ENCODE results near the gene SNRPD1. TPM values are rescaled to one million over a fixed set of nuclear protein-coding genes. Genes with fewer than 3 reads are reported as not detected.
"Not testable (repeated sequence)": the region's sequence is repeated elsewhere in the genome, so short reads cannot be mapped to it uniquely, and the experiment has no call there.

SNRPD1 gene
- total and polyA plus RNA-seq, 2 donors from 2014 or later = 43.1 to 63.6 TPM

DNA sequence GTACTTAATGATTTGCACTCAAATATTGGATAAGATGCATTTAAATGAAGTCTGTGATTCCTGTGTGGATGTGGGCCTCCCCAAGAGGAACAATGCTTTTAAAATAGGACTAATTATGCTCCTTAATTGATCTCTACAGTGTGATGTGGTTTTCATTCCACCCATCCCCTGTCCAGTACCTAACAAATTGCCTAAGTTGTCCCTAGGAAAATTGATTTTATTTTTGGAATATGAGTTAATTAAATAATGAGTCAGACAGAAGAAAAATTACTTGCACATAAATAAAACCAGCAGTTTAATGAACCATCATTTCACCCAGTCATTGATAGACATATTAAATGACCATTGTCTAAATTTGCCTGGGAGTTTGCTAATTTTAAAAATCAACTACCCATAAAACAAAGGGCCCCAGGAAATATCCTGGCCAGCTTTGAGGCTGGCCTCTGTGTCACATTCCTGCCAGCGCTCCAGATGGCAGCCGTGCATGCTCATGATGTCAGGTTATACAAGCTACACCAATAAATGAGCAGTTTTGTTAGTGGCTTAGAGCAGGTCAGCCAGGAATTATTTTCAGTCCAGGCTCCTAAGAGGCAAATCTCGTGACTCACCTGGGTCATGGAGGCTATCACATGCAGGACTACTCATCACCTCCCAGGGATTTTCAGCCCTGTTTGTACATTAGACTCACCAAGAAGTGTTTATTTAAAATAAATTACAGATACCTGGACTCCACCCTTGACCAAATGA lies 60.6 kb downstream of the SNRPD1 start:
- Histone ChIP-seq H3K4me3 (ENCODE audit: low read length in 3 of 3) (no peak overlapping the region), H3K27ac (ENCODE audit: low read depth in 2 of 2, low read length in 2 of 2) (peak overlapping the region in 1 of 2 donors; percentile 7), H3K36me3 (ENCODE audit: control insufficient read depth in 2 of 3, insufficient read depth in 3 of 3, low read length in 3 of 3) (no peaks in the 10 kb centered on the region), H3K9ac (ENCODE audit: low read length in 3 of 3) (no peak overlapping the region), H3K27me3 (ENCODE audit: control insufficient read depth, insufficient read depth, low read length) (no peaks in the 10 kb centered on the region), H3K4me1 (ENCODE audit: control insufficient read depth in 2 of 3, insufficient read depth in 2 of 3, low read depth in 1 of 3, low read length in 3 of 3) (no peaks in the 10 kb centered on the region), H3K9me3 (ENCODE audit: control insufficient read depth in 2 of 3, insufficient read depth in 1 of 3, low read length in 3 of 3) (no peaks in the 10 kb centered on the region)
- intact Hi-C loops (cut with DNase I) = no loop called here
- DNase-seq = peak in 4 of 5 donors; percentile 35 to 54 (median 48)
- FAIRE-seq = no peak
- TF ChIP-seq, protein P1, sequence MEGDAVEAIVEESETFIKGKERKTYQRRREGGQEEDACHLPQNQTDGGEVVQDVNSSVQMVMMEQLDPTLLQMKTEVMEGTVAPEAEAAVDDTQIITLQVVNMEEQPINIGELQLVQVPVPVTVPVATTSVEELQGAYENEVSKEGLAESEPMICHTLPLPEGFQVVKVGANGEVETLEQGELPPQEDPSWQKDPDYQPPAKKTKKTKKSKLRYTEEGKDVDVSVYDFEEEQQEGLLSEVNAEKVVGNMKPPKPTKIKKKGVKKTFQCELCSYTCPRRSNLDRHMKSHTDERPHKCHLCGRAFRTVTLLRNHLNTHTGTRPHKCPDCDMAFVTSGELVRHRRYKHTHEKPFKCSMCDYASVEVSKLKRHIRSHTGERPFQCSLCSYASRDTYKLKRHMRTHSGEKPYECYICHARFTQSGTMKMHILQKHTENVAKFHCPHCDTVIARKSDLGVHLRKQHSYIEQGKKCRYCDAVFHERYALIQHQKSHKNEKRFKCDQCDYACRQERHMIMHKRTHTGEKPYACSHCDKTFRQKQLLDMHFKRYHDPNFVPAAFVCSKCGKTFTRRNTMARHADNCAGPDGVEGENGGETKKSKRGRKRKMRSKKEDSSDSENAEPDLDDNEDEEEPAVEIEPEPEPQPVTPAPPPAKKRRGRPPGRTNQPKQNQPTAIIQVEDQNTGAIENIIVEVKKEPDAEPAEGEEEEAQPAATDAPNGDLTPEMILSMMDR (IDR thresholded peaks at IDR 0.05; ENCODE audit: borderline replicate concordance, extremely low read depth, insufficient read depth) = no peak

DNA sequence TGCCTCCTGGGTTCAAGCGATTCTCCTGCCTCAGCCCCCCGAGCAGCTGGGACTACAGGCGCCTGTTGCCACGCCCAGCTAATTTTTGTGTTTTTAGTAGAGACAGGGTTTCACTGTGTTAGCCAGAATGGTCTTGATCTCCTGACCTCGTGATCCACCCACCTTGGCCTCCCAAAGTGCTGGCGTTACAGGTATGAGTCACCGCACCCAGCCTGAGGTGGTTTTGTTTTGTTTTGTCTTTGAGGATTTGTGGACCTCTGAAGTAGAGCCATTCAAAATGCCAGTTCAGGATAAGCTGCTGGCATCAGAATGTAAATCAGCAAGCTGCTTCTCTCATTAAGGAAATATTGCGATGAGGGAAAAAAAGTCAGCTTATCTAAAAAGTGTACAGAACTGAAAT lies 63.2 kb downstream of the SNRPD1 start:
- H3K4me3 ChIP-seq (ENCODE audit: low read length in 3 of 3); H3K27ac ChIP-seq (ENCODE audit: low read depth in 2 of 2, low read length in 2 of 2); H3K9ac ChIP-seq (ENCODE audit: low read length in 3 of 3); H3K9me3 ChIP-seq (ENCODE audit: control insufficient read depth in 2 of 3, insufficient read depth in 1 of 3, low read length in 3 of 3); H3K36me3 ChIP-seq (ENCODE audit: control insufficient read depth in 2 of 3, insufficient read depth in 3 of 3, low read length in 3 of 3); H3K4me1 ChIP-seq (ENCODE audit: control insufficient read depth in 2 of 3, insufficient read depth in 2 of 3, low read depth in 1 of 3, low read length in 3 of 3); H3K27me3 ChIP-seq (ENCODE audit: control insufficient read depth, insufficient read depth, low read length); intact Hi-C loops (cut with DNase I); FAIRE-seq: not testable (repeated sequence)
- DNase-seq = peak in 1 of 5 donors; percentile 75

DNA sequence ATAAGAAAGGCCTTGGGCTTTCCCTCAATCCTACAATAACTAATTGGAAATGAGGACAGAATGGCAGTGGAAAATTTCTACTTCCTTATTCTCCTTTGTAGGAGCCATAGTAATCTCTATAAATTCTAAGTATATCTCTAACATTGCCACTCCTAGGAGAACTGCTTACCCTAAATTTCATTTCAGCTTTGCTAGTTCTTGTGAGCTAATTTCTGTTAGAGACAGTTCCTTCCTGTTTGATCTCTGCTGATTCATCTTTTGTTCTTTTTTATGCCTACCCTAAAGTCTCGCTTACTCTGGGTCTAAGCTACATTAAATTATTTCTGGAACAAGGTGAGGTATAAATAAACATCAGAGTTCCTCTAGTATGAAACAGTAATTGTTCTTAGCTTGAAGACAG lies 66.7 kb downstream of the SNRPD1 start:
- Histone ChIP-seq H3K9ac (ENCODE audit: low read length in 3 of 3) (no peak overlapping the region), H3K27ac (ENCODE audit: low read depth in 2 of 2, low read length in 2 of 2) (no peak overlapping the region), H3K4me1 (ENCODE audit: control insufficient read depth in 2 of 3, insufficient read depth in 2 of 3, low read depth in 1 of 3, low read length in 3 of 3) (peaks cover 0 to 2% (median 0%) of the 10 kb centered on the region in 3 donors), H3K27me3 (ENCODE audit: control insufficient read depth, insufficient read depth, low read length) (no peaks in the 10 kb centered on the region), H3K4me3 (ENCODE audit: low read length in 3 of 3) (no peak overlapping the region), H3K9me3 (ENCODE audit: control insufficient read depth in 2 of 3, insufficient read depth in 1 of 3, low read length in 3 of 3) (no peaks in the 10 kb centered on the region), H3K36me3 (ENCODE audit: control insufficient read depth in 2 of 3, insufficient read depth in 3 of 3, low read length in 3 of 3) (no peaks in the 10 kb centered on the region)
- intact Hi-C loops (cut with DNase I) = no loop called here
- FAIRE-seq (no peak), DNase-seq (no peak)
- TF ChIP-seq, protein P1 (IDR thresholded peaks at IDR 0.05; ENCODE audit: borderline replicate concordance, extremely low read depth, insufficient read depth) = no peak

DNA sequence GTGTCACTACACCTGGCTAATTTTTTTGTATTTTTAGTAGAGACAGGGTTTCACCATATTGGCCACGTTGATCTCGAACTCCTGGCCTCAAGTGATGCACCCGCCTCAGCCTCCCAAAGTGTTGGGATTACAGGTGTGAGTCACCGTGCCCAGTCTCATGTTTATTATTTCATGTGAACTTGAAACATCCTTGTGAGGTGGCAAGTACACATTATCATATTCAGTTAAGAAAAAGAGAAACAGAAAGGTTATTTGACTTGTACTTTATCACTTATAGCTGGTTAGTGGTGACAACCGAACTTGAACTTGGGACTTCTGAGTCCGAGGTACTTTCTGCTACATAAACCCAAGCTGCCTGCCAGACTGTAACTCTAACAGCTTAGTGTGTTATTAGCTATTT lies 68.0 kb downstream of the SNRPD1 start:
- DNase-seq = no peak
- Histone ChIP-seq H3K27me3 (ENCODE audit: control insufficient read depth, insufficient read depth, low read length) (no peaks in the 10 kb centered on the region), H3K9me3 (ENCODE audit: control insufficient read depth in 2 of 3, insufficient read depth in 1 of 3, low read length in 3 of 3) (no peaks in the 10 kb centered on the region), H3K36me3 (ENCODE audit: control insufficient read depth in 2 of 3, insufficient read depth in 3 of 3, low read length in 3 of 3) (no peaks in the 10 kb centered on the region), H3K4me1 (ENCODE audit: control insufficient read depth in 2 of 3, insufficient read depth in 2 of 3, low read depth in 1 of 3, low read length in 3 of 3) (peaks cover 0 to 2% (median 0%) of the 10 kb centered on the region in 3 donors), H3K9ac (ENCODE audit: low read length in 3 of 3) (no peak overlapping the region), H3K27ac (ENCODE audit: low read depth in 2 of 2, low read length in 2 of 2) (no peak overlapping the region), H3K4me3 (ENCODE audit: low read length in 3 of 3) (no peak overlapping the region)
- no peak for FAIRE-seq
- intact Hi-C loops (cut with DNase I) = no loop called here
- TF ChIP-seq, protein P1 (IDR thresholded peaks at IDR 0.05; ENCODE audit: borderline replicate concordance, extremely low read depth, insufficient read depth) = no peak
